ENCODE measurements around the gene LRRC75A.
"Not testable (repeated sequence)": the region's sequence is repeated elsewhere in the genome, so short reads cannot be mapped to it uniquely, and the experiment has no call there.

The LRRC75A gene

GRCh38 chr17:16395887-16396286 is 96.1 kb downstream of the LRRC75A start:
- not testable (repeated sequence) for DNase-seq

GRCh38 chr17:16392491-16392890 is 99.5 kb downstream of the LRRC75A start:
- not testable (repeated sequence) for DNase-seq
